HL-60 (cell line): Measurements from ENCODE around the gene DENND5A.
A peak's percentile ranks its signal among the peaks of the same experiment; 100 is the strongest.

Experiments
- DNase-seq, 2 experiments: peaks; one replicate each; pipeline ENCODE4 v3.0.0-alpha.2; 2010 to 2020; ENCODE audit warnings: low read depth in 1 of 2, low spot score in 1 of 2
- H3K27ac ChIP-seq: fragments of 250-450 bp; sonication (Bioruptor Pico); replicated peaks from 2 replicates; pipeline ENCODE4 v1.5.1; 2020; ENCODE audit warnings: mild to moderate bottlenecking, moderate library complexity
- H3K27me3 ChIP-seq: fragments of 250-450 bp; sonication (Bioruptor Pico); 2 replicates; pipeline ENCODE4 v1.5.1; 2021; ENCODE audit warnings: mild to moderate bottlenecking, moderate library complexity; ENCODE audit not compliant: insufficient read depth, poor library complexity, severe bottlenecking
- H3K4me3 ChIP-seq: replicated peaks from 2 replicates; pipeline ENCODE4 v1.5.1; 2011; ENCODE audit warnings: mild to moderate bottlenecking, control low read depth, low read length; ENCODE audit not compliant: insufficient read depth
- GABPA ChIP-seq: IDR thresholded peaks from 2 replicates; pipeline ENCODE4 v1.6.1; 2012; ENCODE audit warnings: low read depth
- POLR2AphosphoS5 ChIP-seq: IDR thresholded peaks from 2 replicates; pipeline ENCODE4 v1.6.1; 2012; ENCODE audit warnings: low read depth
- SPI1 ChIP-seq: IDR thresholded peaks from 2 replicates; pipeline ENCODE4 v1.6.1; 2012; ENCODE audit warnings: low read depth, mild to moderate bottlenecking, borderline replicate concordance
- long read RNA-seq: library from polyadenylated mRNA; unstranded; transcript quantifications from one replicate; pipeline ENCODE4 v2.0.0, GENCODE V29; 2020
- TF ChIP-seq, protein P1 (sequence below): IDR thresholded peaks from 2 replicates; pipeline ENCODE4 v1.6.1; 2012; ENCODE audit warnings: low read depth; ENCODE audit not compliant: insufficient replicate concordance
- TF ChIP-seq, protein P2 (sequence below): IDR thresholded peaks from one replicate; pipeline ENCODE4 v1.5.1; 2011; ENCODE audit warnings: low read length, control low read depth, inconsistent platforms; ENCODE audit not compliant: insufficient read depth

DENND5A gene
- long read RNA-seq, full-length matches to known transcripts: 2 of 14 reads
- long read RNA-seq, partial matches to known transcripts: 11 of 14 reads
- long read RNA-seq, other reads (novel, unspliced or antisense): 1 of 14 reads

DNA sequence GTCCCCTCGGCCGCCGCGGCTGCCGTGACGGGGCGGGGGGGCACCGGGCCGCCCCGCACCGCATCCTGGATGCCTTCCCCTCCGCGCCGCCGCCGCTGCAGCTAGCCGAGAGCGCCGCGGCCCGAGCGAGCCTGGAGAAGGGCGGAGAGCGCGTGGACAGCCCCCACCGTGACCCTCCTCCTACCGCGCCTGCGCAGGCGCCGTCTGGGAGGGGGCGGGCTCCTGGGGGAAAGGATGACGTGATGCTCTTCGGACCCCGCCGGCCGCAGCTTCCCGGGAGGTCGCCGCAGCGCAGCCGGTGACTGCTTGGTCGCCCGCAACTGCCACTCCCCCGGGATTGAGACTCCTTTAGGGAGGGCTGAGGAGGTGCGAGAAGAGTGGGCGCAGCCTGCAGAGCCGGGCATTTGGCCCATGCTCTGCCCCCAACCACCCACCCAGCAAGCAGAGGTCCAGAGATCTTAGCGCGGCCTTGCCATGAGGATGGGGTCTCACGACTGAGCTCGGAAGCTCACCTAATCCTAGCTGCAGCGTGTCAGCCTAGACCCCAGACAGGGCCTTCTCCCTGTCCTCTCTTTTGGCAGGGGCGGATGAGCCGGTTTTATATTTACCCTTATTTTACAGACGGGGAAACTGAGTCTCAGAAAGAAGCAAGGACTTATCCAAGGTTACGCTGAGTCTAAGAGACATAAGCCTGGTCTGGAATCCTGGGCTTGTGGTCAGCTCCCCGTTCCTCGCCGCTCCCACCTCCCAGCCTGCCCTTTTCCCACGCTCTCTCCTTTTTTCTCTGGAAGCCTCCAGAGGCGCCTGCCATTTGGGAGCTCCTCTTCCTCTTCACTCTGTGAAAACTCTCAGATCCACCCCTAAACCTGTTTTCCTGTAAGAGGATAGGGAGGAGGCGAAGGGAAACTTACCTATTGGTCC, at the start of gene DENND5A:
Gene DENND5A, minus strand, starts transcription at position 140 of the 921 bp plus-strand sequence. CDS start 281 bp downstream, outside the sequence.
- DNase-seq: peak; percentile 68 to 70

DNA sequence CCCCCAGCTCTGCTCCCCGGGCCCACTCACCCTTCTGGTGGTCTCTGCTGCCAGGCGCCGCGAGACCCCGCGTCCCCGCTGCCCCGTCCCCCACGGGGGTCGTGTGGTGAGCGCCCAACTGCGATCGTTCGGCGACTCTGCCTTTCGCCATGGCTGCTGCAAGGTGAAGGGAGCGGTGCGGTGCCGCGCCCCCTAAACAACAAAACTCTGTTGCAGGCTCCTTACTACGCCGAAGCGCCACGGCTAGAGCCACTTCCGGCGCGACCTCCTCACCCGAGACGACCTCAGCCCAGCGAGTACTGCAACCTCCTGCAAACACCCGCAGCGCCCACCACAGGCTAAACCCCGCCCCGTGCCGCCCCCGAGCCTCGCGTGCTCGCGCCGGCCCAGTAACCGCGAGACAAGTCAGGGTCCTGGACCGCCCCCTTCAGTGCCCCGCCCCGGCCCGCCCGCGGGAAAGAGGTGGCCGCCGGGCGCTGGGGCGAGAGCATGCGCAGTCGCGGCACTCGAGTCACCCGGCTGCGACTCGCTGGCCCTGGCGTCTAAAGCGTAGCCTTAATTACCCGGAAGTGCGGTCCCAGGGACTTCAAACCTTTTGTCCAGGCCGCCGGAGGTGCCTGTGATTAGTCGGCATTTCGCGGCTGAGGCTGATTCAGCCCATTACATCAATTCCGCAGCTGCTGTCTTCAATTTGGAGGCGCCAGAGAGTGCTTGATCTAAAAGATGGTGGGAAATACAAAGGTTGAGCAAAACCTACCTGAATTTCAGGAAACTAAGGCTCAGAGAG, 49.3 kb upstream of the DENND5A start, which contains the start of gene TMEM41B:
Gene TMEM41B, minus strand, starts transcription at position 303 of the 787 bp plus-strand sequence. Its CDS starts 152 bp downstream, at position 151.
- TF ChIP-seq POLR2AphosphoS5 (peak; percentile 54; the same call in 1 of the 2 replicates), SPI1 (0 out of 2 replicates have a peak, but pooled peaks have one; percentile 32), GABPA (peak; percentile 78)
- TF ChIP-seq, protein P1, sequence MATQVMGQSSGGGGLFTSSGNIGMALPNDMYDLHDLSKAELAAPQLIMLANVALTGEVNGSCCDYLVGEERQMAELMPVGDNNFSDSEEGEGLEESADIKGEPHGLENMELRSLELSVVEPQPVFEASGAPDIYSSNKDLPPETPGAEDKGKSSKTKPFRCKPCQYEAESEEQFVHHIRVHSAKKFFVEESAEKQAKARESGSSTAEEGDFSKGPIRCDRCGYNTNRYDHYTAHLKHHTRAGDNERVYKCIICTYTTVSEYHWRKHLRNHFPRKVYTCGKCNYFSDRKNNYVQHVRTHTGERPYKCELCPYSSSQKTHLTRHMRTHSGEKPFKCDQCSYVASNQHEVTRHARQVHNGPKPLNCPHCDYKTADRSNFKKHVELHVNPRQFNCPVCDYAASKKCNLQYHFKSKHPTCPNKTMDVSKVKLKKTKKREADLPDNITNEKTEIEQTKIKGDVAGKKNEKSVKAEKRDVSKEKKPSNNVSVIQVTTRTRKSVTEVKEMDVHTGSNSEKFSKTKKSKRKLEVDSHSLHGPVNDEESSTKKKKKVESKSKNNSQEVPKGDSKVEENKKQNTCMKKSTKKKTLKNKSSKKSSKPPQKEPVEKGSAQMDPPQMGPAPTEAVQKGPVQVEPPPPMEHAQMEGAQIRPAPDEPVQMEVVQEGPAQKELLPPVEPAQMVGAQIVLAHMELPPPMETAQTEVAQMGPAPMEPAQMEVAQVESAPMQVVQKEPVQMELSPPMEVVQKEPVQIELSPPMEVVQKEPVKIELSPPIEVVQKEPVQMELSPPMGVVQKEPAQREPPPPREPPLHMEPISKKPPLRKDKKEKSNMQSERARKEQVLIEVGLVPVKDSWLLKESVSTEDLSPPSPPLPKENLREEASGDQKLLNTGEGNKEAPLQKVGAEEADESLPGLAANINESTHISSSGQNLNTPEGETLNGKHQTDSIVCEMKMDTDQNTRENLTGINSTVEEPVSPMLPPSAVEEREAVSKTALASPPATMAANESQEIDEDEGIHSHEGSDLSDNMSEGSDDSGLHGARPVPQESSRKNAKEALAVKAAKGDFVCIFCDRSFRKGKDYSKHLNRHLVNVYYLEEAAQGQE: peak; percentile 55
- TF ChIP-seq, protein P2, sequence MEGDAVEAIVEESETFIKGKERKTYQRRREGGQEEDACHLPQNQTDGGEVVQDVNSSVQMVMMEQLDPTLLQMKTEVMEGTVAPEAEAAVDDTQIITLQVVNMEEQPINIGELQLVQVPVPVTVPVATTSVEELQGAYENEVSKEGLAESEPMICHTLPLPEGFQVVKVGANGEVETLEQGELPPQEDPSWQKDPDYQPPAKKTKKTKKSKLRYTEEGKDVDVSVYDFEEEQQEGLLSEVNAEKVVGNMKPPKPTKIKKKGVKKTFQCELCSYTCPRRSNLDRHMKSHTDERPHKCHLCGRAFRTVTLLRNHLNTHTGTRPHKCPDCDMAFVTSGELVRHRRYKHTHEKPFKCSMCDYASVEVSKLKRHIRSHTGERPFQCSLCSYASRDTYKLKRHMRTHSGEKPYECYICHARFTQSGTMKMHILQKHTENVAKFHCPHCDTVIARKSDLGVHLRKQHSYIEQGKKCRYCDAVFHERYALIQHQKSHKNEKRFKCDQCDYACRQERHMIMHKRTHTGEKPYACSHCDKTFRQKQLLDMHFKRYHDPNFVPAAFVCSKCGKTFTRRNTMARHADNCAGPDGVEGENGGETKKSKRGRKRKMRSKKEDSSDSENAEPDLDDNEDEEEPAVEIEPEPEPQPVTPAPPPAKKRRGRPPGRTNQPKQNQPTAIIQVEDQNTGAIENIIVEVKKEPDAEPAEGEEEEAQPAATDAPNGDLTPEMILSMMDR: no peak
- Histone ChIP-seq H3K27me3 (no peaks in the 10 kb centered on the region), H3K27ac (peak within 1 kb of the TSS; percentile 85), H3K4me3 (peak within 1 kb of the TSS; percentile 99)
- DNase-seq: peak; percentile 96 to 98

More for the DNA sequence above, at the start of gene DENND5A:
- peak within 1 kb of the TSS; percentile 95 for H3K27ac ChIP-seq
- TF ChIP-seq POLR2AphosphoS5 (peak; percentile 24; the same call in 1 of the 2 replicates), SPI1 (no peak)
- TF ChIP-seq, protein P1: no peak
- H3K27me3 ChIP-seq: no peaks in the 10 kb centered on the region
- H3K4me3 ChIP-seq: peak within 1 kb of the TSS; percentile 84

DNA sequence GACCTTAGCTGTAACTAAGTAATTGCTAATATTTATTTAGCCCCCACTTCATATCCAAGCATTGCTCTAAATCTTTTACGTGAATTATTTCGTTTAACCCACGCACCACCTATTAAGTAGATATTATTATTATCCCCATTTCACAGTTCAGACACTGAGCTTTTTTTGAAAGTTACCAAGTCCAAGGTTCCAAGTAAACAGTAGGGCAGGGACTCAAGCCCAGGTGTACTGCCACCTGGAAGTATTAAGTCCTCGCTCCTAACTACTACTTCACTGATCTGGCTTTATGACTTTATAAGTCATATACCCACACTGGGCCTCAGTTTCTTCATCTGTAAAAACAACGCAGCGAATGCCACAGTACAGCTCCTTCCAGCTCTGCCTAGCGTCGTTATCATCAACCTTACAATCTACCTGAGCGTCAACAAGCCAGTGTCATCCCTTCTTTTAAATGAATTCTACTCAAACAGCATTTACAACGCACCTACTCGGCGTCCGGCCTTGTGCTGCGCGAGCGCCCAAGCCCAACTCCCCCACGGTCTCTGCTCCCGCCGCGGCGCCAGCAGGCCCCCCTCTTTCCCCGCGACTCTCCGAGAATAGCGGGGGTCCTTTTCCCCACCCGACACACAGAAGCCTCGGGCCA, 48.6 kb upstream of the DENND5A start:
- DNase-seq: peak in 1 of 2 experiments; percentile 6
- H3K27ac ChIP-seq: peak overlapping the region; percentile 85
- no peaks in the 10 kb centered on the region for H3K27me3 ChIP-seq
- peak overlapping the region; percentile 99 for H3K4me3 ChIP-seq
- TF ChIP-seq POLR2AphosphoS5 (no peak), SPI1 (no peak), GABPA (no peak)
- TF ChIP-seq, protein P1: no peak
- TF ChIP-seq, protein P2: no peak
